HG03521 (cell line): ENCODE data around the gene TBK1.
A peak's percentile ranks its signal among the peaks of the same experiment; 100 is the strongest.

Source experiments
- ATAC-seq: cut with Tn5 transposase; IDR thresholded peaks from one replicate; pipeline ENCODE4 v1.9.1; 2021; ENCODE audit warnings: mild to moderate bottlenecking, moderate library complexity; ENCODE audit not compliant: unreplicated experiment

Gene TBK1

DNA sequence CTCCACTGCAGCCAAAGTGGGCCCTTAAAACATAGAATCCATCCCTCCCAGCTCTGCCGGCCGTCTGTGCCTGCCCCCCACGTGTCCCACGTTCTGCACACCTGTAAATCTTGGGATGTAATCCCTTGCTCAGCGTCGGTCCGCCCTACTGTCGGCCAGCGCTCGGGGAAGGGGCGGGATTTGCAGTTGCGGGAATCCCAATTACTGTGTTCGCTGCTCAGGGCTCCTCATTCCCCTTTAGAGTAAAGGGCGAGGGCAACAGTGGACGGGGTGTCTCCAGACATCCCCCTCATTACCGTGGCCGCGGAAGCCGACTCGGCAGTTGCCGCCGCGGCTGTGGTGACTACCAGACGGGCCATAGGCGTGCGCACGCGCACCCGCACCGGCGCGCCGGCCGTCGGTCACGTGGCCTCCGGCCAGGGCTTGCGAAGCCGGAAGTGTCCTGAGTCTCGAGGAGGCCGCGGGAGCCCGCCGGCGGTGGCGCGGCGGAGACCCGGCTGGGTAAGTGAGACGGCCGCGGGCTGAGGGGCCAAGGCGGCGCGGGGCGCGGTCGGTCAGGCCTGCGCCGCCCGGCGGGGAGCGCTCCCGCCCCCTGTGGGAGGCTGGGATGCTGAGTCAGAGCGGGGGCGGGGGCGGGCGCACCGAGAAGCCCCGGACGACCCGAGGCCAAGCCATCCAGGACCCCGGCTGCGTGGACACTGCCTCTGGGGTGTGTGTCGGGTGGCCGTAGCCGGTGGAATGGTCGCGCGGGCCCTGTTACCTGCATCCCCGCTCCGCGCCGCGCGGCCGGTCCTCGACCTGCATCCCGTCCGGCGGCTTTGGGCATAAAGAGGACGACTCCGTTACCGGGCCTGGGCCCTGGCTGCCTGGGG, at the start of gene TBK1:
Gene TBK1, plus strand, starts transcription at position 434 of the 872 bp plus-strand sequence. CDS start 3,751 bp downstream, outside the sequence.
- ATAC-seq: peak; percentile 89

DNA sequence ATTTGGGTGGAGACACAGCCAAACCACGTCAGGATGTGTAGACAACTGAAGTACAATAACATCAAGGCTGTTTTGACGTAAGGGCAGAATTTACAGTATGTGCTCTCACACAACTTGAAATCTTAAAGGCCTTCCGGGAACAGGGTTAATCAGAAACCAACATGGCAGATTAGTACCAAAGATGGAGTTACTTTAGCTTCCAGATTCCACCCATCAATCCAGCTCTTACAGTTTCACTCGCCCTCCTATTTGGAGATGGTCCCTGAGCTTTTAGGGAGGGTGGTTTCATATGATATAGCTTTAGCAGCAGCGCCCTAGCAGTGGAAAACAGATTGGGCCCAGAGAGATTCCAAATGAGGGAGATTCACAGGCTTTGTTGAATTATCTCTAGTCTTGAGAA, 49.7 kb upstream of the TBK1 start:
- ATAC-seq: no peak

DNA sequence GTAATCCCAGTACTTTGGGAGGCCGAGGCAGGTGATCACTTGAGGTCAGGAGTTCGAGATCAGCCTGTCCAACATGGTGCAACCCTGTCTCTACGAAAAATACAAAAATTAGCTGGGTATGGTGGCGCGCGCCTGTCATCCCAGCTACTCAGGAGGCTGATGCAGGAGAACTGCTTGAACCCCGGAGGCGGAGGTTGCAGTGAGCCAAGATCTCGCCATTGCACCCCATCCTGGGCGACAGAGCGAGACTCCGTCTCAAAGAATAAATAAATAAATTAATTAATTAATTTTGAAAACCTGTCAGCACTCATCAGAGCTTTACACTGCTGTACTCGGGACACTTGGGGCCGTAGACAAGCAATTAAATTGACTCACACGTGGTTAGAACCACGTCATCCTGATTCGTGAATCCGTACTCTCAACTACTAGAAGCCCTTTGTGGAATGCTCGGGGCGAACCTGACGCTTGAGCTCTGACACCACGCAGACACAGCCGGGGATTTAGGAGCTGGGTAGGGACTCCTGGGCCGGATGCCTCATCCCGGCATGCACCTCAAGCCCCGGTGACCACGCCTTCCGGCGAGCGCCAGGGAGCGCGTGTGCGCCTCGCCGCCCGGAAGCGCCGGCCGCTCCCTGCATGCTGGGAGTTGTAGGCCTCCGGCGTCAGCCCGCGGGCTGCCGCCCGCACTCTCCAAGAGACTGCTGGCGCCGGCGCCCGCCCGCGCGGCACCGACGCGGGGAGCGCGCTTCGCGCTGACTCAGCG, 48.0 kb upstream of the TBK1 start, which contains the start of gene XPOT:
Gene XPOT, plus strand, starts transcription at position 686 of the 763 bp plus-strand sequence. CDS start 5,644 bp downstream, outside the sequence.
- ATAC-seq: peak; percentile 95

DNA sequence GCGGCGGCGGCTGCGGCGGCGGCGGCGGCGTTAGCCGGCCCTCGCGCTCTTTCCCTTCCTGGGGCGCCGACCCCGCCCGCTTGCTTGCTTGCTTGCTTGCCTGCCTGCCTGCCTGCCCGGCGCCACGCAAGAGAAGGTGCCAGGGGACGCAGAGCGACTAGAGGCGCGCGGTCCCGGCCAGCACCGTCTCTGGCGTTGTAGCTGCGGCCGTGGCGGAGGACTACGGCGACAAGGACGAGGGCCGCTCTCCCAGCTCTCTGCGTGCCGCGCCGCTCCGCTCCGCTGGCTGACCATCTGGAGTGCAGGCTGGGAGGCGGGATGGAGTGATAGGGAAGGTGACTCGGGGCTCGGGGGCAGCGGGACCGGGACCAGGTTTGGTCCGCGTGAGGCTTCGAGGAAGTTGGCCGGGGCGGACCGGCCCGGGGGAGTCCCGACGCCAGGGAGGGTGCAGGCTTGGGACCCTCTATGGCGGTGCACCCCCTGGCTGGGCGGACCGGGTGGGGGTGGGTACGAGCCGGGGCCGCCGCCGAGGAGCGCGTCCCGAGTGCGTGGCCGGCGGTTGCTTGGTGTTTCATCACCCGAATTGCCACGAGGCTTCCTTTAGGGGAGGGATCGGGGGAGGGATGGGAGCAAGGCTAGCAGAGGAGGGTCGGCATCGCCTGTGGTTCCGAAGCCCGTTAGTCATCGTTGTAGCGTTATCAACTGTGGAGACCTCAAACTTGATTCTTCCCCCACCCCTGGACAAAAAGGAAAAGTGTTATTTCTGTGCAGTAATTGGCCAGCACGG, 47.3 kb upstream of the TBK1 start:
- ATAC-seq: peak; percentile 21

DNA sequence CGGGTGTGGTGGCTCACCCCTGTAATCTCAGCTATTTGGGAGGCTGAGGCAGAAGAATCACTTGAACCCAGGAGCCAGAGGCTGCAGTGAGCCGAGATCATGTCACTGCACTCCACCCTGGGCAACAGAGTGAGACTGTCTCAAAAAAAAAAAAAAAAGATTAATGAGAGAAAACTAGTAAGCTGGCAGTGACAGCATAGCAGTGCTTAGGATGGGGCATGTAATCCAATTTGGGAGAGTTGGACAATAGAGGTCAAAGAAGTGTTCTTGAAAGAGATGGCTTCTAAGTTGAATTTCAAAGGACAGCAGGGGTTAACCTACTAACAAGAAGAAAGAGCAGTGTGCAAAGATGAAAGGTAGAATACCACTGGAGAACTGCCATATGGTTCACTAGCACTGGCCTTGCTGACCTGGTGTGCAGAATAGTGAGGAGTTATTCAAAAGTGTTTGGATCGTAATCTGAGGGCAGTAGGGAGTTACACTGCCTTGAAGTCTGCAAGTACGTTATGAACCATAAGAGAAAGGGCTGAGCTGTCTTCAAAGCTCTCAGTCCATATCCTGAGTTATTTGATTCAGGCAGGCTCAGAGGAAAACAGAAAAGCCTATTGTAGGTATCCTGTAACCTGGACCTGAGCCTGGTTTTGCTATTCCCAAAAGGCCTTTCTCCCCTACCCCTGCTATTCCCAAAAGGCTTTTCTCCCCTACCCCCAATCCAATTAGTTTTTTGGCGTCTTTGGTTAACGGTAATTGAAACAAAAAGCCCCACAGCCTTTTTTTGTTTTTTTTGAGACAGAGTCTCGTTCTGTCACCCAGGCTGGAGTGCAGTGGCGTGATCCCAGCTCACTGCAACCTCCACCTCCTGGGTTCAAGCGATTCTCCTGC, 44.3 kb upstream of the TBK1 start:
- no peak for ATAC-seq

DNA sequence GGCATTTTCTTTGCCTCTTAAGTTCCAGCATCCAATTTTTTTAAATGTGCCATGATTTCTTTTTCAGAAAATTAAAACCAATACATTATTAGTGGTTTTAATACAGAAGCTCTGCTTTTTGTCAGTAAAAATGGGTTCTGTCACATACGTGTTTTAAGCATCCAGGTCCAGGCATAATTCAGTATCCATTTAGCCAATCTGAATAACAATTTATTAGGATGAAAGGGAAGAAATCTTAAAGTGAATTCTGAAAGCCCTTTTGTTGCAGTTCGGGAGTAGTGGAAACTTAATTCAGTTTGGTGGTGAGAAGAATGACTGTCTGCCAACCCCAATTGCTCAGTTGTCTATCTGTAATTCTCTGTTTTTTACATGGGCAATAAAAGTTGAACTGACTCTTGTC, 40.5 kb upstream of the TBK1 start:
- ATAC-seq: no peak

DNA sequence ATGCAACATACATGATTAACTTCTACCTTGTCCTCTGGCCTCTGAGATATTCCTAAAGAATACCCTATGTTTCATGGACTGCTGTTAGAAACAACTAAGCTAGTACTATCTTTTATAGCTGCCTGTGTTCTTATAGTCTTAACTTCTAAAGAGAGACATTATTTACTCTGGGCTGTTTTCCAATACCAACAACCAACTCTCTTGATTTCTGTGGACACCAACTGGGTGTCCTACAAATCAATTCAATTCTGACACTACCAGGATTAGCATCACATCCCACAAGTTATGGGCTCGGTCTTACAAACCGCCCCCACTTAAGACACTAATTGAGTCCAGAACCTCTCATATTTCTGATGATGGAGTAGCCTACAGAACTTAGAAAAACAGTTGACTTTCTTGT, 39.5 kb upstream of the TBK1 start:
- no peak for ATAC-seq

DNA sequence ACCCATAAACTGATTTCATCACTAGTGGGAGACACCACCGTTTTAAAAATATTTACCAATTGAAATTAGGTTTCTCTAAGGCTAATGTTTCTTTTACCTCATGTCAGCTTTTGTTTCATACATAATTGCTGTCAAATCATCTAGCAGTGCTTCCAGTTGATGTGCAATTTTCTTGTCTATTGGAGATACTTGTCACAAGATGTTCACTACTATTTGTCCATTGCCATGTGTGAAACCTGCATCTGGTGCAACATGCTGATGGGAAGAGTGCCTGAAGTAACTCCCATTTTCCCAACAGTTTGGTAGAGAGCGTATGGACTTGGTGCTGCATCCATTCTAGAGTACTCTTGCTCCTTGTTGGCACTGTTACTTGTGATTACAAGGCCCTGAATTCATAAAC, 38.0 kb upstream of the TBK1 start:
- no peak for ATAC-seq

DNA sequence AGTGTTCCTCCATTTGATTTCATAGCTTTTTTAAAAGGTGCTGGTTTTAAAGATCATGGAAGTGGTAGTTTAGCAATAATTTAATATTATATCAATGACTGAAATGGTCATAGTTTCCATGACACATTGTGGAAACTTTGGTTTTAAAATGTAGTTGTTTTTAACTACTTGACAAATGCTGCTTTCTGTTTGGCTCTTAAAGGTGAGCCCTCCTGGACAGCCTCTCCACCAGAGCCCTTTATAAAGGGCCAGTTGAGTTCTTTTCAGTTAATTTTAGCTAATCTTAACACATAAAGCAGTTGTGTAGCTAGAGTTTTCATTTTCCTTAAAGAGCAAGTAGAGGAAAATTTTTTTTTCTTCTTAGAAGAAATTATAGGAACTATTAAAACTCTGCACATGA, 33.7 kb upstream of the TBK1 start:
- no peak for ATAC-seq

DNA sequence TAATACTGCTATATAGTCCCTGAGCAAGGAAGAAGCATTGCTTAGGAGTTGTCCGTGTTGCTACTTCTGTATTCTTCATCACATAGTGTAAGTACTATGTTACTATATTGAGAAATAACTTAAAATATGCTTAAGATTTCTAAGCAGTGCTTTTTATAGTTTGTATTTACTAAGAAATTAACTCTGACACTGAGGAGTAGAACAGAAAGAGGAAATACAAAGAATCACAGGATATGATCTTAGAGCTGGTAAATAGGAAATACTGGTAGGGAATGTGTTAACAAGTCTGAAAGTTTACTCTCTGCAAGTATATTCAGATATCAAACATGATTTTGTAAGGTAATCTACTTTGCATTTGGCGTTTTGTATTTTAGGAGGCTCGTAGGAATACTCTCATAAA, 32.2 kb upstream of the TBK1 start:
- ATAC-seq: no peak

DNA sequence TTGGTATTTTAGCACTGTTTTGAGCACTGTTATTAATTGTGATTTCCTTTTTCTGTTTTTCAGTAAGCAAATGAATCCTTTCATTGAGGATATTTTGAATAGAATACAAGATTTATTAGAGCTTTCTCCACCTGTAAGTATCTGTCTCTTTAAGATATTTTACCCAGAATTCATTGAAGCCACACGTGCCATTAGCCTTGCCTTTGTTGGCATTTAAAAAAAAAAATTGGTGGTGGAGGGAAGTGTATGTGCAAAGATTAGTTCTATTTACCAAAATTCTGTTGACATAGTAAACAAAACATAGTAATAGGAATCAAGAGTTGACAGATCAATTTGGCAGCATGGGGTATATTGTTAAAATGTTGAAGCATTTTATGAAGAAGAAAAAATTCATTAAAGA, 23.9 kb upstream of the TBK1 start:
- no peak for ATAC-seq

DNA sequence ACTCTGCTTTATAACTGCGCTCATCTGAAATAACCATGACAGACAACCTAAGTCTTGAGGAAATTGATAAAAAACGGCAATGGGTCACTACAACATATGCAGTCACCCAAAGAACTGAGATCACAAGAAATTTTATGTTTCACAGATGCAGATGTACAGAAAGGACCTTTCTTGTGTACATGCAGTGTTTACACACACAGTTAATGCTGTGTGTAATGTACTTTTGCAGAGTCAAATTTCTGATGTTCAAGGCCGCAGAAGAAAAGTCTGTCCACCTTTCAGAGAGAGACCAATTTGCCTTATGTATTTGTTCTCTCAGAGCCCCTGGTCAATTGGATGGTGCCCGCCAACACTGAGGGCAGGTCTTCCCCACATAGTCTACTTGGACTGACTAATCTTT, 23.0 kb upstream of the TBK1 start:
- ATAC-seq: no peak

DNA sequence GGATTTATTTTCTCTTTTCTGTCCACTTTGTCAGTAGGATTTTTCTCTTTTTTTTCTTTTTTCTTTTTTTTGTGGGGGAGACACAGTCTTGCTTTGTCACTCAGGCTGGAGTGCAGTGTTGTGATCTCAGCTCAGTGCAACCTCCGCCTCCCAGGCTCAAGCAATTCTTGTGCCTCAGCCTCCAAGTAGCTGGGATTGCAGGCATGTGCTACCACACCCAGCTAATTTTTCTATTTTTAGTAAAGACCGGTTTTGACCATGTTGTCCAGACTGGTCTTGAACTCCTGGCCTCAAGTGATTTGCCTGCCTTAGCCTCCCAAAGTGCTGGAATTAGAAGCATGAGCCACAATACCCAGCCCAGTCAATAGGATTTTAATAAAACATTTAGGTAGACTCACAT, 21.0 kb upstream of the TBK1 start:
- no peak for ATAC-seq

DNA sequence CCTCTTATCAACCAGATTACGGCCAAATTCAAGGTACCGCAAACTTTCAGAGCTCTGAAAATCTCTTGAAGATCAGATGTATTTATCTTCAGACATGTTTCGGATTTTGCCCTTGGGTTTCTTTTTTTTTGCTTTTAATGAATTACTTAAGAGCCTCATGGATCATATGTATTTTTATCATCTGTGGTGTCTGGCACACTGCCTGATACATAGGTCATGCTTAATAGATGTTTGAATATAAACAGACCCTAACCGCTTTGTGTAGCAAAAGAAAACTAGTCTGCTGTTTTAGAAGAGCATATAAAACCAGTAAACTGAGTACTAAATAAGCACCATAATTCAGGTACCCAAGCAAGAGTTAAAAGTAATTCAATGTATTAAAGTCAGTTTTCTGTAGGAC, 20.1 kb upstream of the TBK1 start:
- no peak for ATAC-seq

DNA sequence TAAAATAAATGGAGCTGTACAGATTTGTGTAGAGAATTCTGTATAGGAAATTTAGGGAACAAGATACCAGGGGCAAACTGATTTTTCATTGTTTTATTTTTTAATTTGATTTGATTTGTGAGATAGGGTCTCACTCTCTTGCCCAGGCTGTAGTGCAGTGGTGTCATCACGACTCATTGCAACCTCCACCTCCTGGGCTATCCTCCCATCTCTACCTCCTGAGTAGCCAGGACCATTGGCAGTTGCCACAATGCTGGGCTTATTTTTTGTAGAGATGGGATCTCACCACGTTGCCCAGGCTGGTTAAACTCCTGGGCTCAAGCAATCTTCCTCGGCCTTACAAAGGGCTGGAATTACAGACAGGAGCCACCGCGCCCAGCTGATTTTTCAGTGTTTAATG, 18.0 kb upstream of the TBK1 start:
- no peak for ATAC-seq

DNA sequence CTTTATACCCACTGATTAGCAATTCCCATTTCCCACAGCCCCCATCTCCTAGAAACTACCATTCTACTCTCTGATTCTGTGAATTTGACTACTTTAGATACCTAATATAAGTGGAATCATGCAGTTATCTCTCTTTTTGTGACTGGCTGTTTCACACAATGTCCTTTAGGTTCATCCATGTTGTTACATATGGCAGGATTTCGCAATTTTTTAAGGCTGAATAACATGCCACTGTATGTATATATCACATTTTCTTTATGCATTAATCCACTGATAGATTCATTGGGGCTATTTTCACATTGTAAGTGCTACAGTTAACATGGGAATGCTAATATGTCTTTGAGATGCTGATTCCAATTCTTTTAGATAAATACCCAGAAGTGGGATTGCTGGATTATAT, 11.8 kb upstream of the TBK1 start:
- ATAC-seq: no peak

DNA sequence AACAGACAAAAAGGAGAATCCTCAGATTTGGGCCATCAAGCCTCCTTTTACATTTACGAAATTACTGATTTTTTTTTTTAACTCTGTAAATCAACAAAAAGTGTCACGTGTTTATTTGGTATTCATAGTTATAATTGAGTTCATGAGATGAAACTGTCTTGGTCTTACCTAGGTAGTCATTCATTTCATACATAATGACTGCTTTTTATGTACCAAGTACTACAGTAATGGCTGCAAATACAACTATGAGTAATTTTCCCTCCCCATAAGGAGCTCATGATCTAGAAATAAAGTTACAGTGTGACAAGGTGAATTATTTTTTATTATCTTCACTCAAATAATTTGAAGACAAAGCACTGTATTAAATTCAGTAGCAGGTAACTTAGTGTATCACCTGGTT, 6.4 kb upstream of the TBK1 start:
- ATAC-seq: no peak

DNA sequence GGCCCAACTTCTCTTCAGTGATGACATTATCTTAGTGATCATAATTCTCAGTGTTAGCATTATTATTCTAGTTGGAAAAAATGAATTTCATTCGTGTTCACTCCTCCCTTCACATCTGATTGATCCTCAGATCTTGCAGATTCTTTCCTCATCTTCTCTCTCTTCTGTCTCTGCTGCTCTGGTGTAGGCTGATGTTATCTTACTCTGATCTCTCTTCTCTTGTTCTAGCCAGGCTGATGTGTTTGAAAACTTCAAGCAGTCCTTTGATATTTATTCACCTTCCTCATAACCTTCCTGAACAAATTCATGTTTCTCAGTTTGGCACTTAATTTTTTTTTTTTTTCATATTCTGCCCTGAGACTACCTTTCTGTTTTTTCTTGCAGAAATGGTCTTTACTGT, 5.6 kb upstream of the TBK1 start:
- ATAC-seq: no peak

DNA sequence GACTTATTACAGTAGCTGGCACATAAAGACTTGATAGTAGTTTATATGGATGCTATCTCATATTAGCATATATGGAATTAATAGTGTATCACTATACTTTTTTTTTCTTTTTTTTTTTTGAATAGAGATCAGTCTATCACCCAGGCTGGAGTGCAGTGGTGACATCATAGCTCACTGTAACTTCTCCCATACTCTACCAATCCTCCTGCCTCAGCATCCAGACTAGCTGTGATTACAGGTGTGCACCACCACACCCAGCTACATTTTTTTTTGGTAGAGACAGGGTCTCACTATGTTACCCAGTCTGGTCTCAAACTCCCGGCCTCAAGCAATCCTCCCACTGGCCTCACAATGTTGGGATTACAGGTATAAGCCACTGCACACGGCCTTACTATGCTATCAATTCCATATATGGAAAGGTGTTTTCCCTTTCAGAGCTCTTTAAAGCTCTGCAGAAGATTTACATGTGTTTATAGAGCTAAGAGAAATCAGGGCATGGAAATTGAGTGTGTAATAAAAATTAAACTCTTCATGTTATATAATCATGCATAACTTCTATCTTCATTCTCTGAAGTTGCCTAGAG, 1.8 kb upstream of the TBK1 start:
- ATAC-seq: no peak
